ENCODE data around the gene NAP1L1.

The NAP1L1 gene

DNA sequence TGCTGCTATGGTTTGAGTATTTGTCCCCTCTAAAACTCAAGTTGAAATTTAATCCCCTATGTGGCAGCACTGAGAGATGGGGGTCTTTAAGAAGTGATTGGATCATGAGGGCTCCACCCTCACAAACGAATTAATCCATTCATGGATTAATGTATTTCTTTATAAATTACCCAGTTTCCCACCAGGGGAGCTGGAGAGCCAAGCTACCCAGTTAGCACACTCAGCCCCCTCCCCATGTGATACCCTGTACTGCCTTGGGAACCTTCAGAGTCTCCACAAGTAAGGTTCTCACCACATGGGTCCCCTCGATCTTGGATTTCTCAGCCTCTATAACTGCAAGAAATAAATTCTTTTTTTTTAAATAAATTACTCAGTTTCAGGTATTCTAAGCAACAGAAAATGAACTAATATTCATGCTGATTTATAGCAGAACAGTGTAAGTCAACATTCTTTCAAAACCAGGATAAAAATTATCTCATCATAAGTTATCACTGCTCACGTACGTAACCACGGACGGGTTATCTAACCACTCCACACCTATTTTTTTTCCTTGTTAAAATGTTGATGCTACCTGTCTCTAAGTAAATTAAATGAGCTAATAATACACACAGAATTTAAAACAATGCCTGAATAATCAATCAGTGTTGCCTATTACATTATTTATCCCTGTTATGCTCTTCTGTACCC is 3.6 kb downstream of the NAP1L1 start:
- TF ChIP-seq, protein P1, sequence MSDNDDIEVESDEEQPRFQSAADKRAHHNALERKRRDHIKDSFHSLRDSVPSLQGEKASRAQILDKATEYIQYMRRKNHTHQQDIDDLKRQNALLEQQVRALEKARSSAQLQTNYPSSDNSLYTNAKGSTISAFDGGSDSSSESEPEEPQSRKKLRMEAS (IDR thresholded peaks at IDR 0.05; ENCODE audit: low read depth, low read length): no peak
- TF ChIP-seq, protein P2, sequence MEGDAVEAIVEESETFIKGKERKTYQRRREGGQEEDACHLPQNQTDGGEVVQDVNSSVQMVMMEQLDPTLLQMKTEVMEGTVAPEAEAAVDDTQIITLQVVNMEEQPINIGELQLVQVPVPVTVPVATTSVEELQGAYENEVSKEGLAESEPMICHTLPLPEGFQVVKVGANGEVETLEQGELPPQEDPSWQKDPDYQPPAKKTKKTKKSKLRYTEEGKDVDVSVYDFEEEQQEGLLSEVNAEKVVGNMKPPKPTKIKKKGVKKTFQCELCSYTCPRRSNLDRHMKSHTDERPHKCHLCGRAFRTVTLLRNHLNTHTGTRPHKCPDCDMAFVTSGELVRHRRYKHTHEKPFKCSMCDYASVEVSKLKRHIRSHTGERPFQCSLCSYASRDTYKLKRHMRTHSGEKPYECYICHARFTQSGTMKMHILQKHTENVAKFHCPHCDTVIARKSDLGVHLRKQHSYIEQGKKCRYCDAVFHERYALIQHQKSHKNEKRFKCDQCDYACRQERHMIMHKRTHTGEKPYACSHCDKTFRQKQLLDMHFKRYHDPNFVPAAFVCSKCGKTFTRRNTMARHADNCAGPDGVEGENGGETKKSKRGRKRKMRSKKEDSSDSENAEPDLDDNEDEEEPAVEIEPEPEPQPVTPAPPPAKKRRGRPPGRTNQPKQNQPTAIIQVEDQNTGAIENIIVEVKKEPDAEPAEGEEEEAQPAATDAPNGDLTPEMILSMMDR (IDR thresholded peaks at IDR 0.05; ENCODE audit: low read depth, low read length): no peak
- TF ChIP-seq MYC (IDR thresholded peaks at IDR 0.05; ENCODE audit: low read depth, low read length) (no peak), POLR2A (IDR thresholded peaks at IDR 0.05; ENCODE audit: extremely low read depth, insufficient read length) (no peak)
- peak overlapping the region; percentile 95 for H3K4me3 ChIP-seq (ENCODE audit: low read depth, low read length)
- peak; percentile 30 for DNase-seq (ENCODE audit: low read depth)

DNA sequence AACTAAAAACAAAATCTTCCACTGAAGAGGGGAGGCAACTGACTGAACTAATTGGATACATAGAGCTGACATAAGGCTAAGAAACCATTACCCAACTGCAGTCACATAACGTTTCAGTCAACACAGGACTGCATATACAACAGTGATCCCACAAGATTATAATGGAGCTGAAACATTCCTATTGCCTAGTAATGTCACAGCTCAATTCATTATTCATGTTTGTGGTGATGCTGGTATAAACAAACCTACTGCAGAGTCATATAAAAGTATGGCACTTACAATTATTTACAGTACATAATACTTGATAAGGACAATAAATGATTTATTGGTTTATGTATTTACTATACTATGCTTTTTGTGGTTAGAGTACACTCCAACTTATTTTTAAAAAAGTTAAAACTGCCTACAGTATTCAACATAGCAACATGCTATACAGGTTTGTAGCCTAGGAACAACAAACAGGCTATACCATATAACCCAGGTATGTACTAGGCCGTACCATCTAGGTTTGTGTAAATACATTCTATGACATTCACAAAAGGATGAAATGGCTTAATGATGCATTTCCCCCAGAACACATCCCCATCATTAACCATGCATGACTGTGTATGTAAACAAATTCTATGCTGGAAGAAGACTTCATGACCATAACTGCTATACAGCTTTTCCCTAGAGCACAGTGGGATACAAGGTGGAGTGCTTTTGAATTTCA is 4.3 kb downstream of the NAP1L1 start:
- H3K4me3 ChIP-seq (ENCODE audit: low read depth, low read length): no peak overlapping the region
- no peak for DNase-seq (ENCODE audit: low read depth)
- TF ChIP-seq, protein P1 (IDR thresholded peaks at IDR 0.05; ENCODE audit: low read depth, low read length): no peak
- TF ChIP-seq, protein P2 (IDR thresholded peaks at IDR 0.05; ENCODE audit: low read depth, low read length): no peak
- TF ChIP-seq POLR2A (IDR thresholded peaks at IDR 0.05; ENCODE audit: extremely low read depth, insufficient read length) (no peak), MYC (IDR thresholded peaks at IDR 0.05; ENCODE audit: low read depth, low read length) (no peak)

DNA sequence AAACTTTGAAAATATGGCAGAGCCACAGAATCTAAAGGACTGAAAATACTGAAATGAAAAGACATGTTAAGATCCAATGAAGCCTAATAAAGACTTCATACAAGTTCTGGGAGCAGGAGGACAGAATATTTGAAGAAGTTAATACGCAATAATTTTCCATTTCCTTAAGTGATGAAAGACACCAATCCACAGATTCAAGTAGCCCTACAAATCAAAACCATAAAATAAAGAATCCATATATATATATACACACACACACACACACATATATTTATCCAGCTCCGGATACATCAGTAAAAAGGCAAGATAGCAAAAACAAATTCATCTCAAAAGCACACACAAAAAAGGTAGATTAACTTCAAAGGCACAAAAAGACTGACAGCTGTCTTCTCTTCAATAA is 5.7 kb downstream of the NAP1L1 start:
- TF ChIP-seq MYC (IDR thresholded peaks at IDR 0.05; ENCODE audit: low read depth, low read length) (no peak), POLR2A (IDR thresholded peaks at IDR 0.05; ENCODE audit: extremely low read depth, insufficient read length) (no peak)
- TF ChIP-seq, protein P1 (IDR thresholded peaks at IDR 0.05; ENCODE audit: low read depth, low read length): no peak
- TF ChIP-seq, protein P2 (IDR thresholded peaks at IDR 0.05; ENCODE audit: low read depth, low read length): no peak
- peak; percentile 35 for DNase-seq (ENCODE audit: low read depth)
- H3K4me3 ChIP-seq (ENCODE audit: low read depth, low read length): no peak overlapping the region

DNA sequence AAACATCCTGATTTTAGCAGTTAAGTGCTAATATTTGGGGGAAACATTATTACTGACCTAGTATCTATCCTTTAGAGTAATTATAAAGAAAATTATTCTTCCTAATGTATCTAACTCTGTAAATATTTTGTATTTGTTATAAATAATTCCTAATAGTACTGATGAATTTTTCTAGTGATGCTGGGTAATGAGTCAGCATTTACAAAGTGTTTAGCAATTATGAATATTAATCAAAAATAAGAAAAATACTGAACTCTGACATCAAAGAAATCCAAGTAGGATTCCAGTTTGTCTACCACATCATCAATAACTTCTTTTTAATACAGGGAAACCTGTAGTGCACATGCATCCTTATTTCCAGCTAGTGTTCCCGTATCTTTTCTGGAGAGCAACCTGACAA is 9.0 kb downstream of the NAP1L1 start:
- TF ChIP-seq MYC (IDR thresholded peaks at IDR 0.05; ENCODE audit: low read depth, low read length): no peak
- TF ChIP-seq, protein P1 (IDR thresholded peaks at IDR 0.05; ENCODE audit: low read depth, low read length): no peak
- TF ChIP-seq, protein P2 (IDR thresholded peaks at IDR 0.05; ENCODE audit: low read depth, low read length): no peak
- no peak for DNase-seq (ENCODE audit: low read depth)
- no peak overlapping the region for H3K4me3 ChIP-seq (ENCODE audit: low read depth, low read length)

DNA sequence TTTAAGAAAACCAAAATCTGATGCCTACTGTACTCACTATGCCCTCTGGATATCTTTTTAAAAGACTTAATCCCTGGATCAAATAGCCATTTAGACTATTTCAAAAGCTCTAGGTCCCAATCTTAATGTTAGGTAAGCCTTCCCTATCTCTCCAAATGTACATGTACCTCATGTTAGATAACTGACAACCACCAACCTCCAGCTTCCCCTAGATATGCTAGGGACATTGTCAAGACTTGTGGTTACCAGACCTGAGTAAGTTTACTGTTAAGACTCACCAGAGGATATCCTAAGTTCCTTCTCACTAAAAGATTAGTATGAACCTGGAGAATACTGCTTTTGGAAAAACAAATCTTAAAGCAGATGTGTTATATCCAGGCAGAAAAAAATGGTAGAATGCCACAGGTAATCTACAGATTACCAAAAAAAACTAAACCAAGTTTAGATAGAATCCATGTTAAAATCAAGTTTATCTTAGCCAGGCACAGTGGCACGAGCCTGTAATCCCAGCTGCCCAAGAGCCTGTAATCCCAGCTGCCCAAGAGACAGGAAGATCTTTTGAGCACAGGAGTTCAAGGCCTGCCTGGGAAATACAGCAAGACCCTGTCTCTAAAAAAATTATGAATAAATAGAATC is 9.7 kb downstream of the NAP1L1 start:
- DNase-seq (ENCODE audit: low read depth): peak; percentile 55
- no peak overlapping the region for H3K4me3 ChIP-seq (ENCODE audit: low read depth, low read length)
- no peak for TF ChIP-seq MYC (IDR thresholded peaks at IDR 0.05; ENCODE audit: low read depth, low read length)
- TF ChIP-seq POLR2A (IDR thresholded peaks at IDR 0.05; ENCODE audit: extremely low read depth, insufficient read length): no peak
- TF ChIP-seq, protein P2 (IDR thresholded peaks at IDR 0.05; ENCODE audit: low read depth, low read length): no peak
- TF ChIP-seq, protein P1 (IDR thresholded peaks at IDR 0.05; ENCODE audit: low read depth, low read length): no peak
